Ovary (tissue), 9 donors: ENCODE results near the gene P2RX6. TPM values are rescaled to one million over a fixed set of nuclear protein-coding genes. Genes with fewer than 3 reads are reported as not detected.

Source experiments
- DNase-seq, 5 donors: peaks; one replicate each; pipeline ENCODE4 v3.0.0-alpha.2; 2019 to 2020
- H3K27ac ChIP-seq, 2 donors: fragments of 200-600 bp; one replicate each; pipeline versions ENCODE4 v1.5.1 to v1.8.0; 2019 to 2022
- H3K27me3 ChIP-seq: fragments of 200-600 bp; one replicate; pipeline ENCODE4 v1.8.0; 2022
- H3K36me3 ChIP-seq: fragments of 200-600 bp; sonication (generic); one replicate; pipeline ENCODE4 v1.5.1; 2019
- H3K4me1 ChIP-seq: one replicate; pipeline ENCODE4 v1.8.1; 2013; ENCODE audit warnings: mild to moderate bottlenecking, moderate library complexity; ENCODE audit not compliant: insufficient read depth
- H3K4me3 ChIP-seq: fragments of 200-600 bp; sonication (generic); one replicate; pipeline ENCODE4 v1.5.1; 2017
- H3K9me3 ChIP-seq, 2 donors: fragments of 200-600 bp in 1 of 2; sonication (generic) in 1 of 2; one replicate each; pipeline versions ENCODE4 v1.5.1 to v1.8.1; 2013 to 2019; ENCODE audit warnings: mild to moderate bottlenecking in 1 of 2, moderate library complexity in 1 of 2
- EP300 ChIP-seq: sonication (generic); formaldehyde crosslinking; IDR thresholded peaks from one replicate; pipeline ENCODE4 v1.6.1; 2017; ENCODE audit warnings: antibody characterized with exemption
- POLR2A ChIP-seq: fragments of 450-650 bp; IDR thresholded peaks from one replicate; pipeline ENCODE4 v1.6.1; 2017; ENCODE audit warnings: antibody characterized with exemption, mild to moderate bottlenecking, moderate library complexity
- WGBS, 3 donors: extraction: QIAGEN DNeasy Blood & Tissue Kit in 1 of 3; methylation state at CpG; one replicate each; pipeline versions ENCODE4 v1.1.5 to v1.1.7; 2013 to 2017; 5-methylcytosine and 5-hydroxymethylcytosine counted together
- intact Hi-C, 4 donors: fragments of 100-400 bp; cut with DNase I; formaldehyde crosslinking; loops; one replicate each; pipeline versions ENCODE4 v1.11.0 to v1.15.1; 2022 to 2023
- polyA plus RNA-seq, 2 donors: library from polyadenylated mRNA; stranded (reverse); fragments of 200-250 nt in 1 of 2; fragments of 350-450 nt in 1 of 2; fragmentation: Illumina TruSeq in 1 of 2; extraction: RNeasy Lipid Tissue Mini Kit (QIAGEN cat#74804) in 1 of 2; gene quantifications; one replicate each; pipeline ENCODE4 v1.2.3, GENCODE V29; 2013 to 2014
- total RNA-seq, 7 donors: library from RNA; depleted of rRNA in 2 of 7; stranded (reverse); fragments of >200 nt in 2 of 7; fragmentation: NEBNext Ultra II Directional in 3 of 7; extraction: Animal tissue kit (Norgen Biotek cat#: 25700) in 3 of 7; gene quantifications; one replicate each; pipeline versions ENCODE4 v1.1.0 to v1.2.4, GENCODE V29; 2016 to 2023
- TF ChIP-seq, protein P1 (sequence below), 3 donors: fragments of 450-650 bp in 2 of 3; fragments of 200-600 bp in 1 of 3; IDR thresholded peaks; one replicate each; pipeline versions ENCODE4 v1.5.1 to v1.8.0; 2016 to 2022; ENCODE audit warnings: antibody characterized with exemption in 3 of 3, mild to moderate bottlenecking in 1 of 3
- donor health status: DM: no; HTN: no; CAD: no; lungs with moderate emphysema.
- donor health status: DM: no; HTN: no; CAD: no.
- donor health status: Bipolar disorder and iron deficiency.
- donor health status: DM: yes; HTN: yes; CAD: no.
- donor health status: DM: no; HTN: no; CAD: no.
- donor health status: DM: yes; HTN: yes; CAD: no.

Gene P2RX6
- total and polyA plus RNA-seq, 9 donors = 0.47 to 1.6 (median 1.0) TPM

DNA sequence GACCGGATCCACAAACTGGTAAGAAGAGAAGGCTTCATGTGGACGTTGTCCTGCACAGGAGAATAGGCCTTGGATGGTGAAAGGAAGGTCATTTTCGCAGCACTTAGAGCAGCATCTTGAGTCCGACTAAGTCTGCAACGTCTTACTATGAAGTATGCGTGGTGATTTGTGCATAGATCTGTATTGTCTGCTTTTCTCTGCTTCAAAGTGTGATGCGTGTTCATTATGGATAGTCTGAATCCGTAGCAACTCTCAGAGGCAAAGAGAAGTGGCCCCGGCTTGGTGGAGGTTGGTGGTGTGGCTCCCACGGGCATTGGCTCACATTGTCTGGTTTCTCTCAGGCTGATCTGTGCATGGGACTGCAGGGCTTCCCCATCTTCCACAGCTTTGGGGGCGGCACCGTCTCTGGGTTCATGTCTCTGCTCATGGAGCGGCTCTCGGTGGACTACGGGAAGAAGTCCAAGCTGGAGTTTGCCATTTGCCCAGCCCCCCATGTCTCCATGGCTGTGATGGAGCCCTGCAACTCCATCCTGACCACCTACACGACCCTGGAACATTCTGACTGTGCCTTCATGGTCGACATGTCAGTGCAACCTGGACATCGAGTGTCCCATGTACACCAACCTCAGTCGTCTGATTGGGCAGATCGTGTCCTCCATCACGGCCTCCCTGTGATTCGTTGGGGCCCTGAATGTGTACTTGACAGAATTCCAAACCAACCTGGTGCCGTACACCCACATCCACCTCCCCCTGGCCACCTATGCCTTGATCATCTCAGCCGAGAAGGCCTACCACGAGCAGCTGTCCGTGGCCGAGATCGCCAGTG lies 52.3 kb downstream of the P2RX6 start:
- H3K27me3 ChIP-seq = no peaks in the 10 kb centered on the region
- TF ChIP-seq, protein P1, sequence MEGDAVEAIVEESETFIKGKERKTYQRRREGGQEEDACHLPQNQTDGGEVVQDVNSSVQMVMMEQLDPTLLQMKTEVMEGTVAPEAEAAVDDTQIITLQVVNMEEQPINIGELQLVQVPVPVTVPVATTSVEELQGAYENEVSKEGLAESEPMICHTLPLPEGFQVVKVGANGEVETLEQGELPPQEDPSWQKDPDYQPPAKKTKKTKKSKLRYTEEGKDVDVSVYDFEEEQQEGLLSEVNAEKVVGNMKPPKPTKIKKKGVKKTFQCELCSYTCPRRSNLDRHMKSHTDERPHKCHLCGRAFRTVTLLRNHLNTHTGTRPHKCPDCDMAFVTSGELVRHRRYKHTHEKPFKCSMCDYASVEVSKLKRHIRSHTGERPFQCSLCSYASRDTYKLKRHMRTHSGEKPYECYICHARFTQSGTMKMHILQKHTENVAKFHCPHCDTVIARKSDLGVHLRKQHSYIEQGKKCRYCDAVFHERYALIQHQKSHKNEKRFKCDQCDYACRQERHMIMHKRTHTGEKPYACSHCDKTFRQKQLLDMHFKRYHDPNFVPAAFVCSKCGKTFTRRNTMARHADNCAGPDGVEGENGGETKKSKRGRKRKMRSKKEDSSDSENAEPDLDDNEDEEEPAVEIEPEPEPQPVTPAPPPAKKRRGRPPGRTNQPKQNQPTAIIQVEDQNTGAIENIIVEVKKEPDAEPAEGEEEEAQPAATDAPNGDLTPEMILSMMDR (IDR thresholded peaks at IDR 0.05) = no peak
- WGBS, 3 donors = 87 to 91% (median 90%) methylated on average over 27 to 28 of the region's 28 CpGs
- H3K27ac ChIP-seq = no peak overlapping the region
- H3K4me3 ChIP-seq = no peak overlapping the region
- no peak for DNase-seq
- intact Hi-C loops = no loop called here
- H3K4me1 ChIP-seq = no peaks in the 10 kb centered on the region
- no peaks in the 10 kb centered on the region for H3K9me3 ChIP-seq
- no peaks in the 10 kb centered on the region for H3K36me3 ChIP-seq

DNA sequence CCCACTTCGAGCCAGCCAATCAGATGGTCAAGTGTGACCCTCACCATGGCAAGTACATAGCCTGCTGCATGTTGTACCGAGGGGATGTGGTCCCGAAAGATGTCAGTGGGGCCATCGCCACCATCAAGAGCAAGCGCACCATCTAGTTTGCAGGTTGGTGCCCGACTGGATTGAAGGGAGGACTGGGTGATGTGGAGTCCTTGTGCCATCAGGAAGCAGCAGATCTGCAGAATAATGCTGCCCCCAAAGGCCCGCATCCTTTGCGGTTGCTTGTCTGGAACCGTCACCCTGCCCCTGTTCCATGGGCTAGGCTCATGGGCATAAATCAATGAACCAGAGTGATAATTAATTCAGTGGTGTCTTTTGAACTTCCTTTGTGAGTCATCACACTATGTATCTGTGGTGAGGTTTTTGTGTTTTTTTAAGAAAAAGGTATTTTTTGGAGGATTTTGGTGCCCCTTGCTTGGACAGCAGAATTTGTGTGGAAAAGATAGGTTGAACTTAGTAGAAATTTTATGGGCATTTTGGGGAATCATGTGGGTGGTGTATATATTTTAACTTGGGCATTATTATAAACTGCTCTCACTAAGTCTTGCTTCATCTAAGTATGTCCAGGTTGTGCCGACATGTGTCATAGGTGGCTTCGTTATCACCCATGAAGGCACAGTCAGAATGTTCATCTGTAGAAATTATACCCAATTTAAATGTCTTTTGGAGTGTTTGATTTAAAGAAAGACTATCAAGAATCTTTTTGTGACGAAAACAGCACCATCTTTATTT lies 53.1 kb downstream of the P2RX6 start:
- no peak overlapping the region for H3K4me3 ChIP-seq
- WGBS, 3 donors = 95% methylated on average over 12 of the region's 12 CpGs
- no peak overlapping the region for H3K27ac ChIP-seq
- no peaks in the 10 kb centered on the region for H3K9me3 ChIP-seq
- no peak for TF ChIP-seq POLR2A
- TF ChIP-seq EP300 = no peak
- TF ChIP-seq, protein P1 (IDR thresholded peaks at IDR 0.05) = no peak
- H3K36me3 ChIP-seq = no peaks in the 10 kb centered on the region
- no peaks in the 10 kb centered on the region for H3K27me3 ChIP-seq
- H3K4me1 ChIP-seq = no peaks in the 10 kb centered on the region
- no peak for DNase-seq
- intact Hi-C loops = no loop called here

DNA sequence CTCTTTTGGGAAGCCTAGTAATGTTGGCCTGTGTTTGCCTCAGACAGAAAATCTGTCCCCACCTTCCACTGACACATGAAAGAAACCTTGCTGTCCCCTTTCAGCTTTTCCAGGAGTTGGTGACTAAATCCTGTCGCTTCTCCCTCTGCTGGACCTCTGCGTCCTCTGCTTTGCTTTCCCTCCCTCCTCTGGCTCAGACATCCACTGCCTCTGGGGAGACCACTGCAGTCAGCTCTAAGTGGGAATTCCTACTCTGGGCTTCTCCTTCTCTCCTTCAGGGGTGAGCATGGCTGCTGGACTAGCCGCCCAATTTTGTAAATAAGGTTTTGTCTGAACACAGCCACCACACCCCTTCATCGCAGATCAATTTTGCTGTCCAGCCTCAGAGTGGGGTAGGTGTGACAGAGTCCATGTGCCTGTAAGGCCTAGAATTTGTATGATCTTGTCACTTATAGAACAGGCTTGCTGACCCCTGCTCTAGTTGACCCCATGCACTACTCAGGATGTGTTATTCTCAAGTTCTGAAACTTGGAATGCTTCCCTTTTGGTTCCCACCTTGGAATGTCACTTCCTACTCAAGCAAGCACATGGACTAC lies 53.8 kb downstream of the P2RX6 start:
- no peak for DNase-seq
- intact Hi-C loops = no loop called here
- Histone ChIP-seq H3K36me3 (no peaks in the 10 kb centered on the region), H3K9me3 (no peaks in the 10 kb centered on the region), H3K4me1 (no peaks in the 10 kb centered on the region), H3K4me3 (no peak overlapping the region), H3K27me3 (no peaks in the 10 kb centered on the region), H3K27ac (no peak overlapping the region)
- TF ChIP-seq POLR2A (no peak), EP300 (no peak)
- WGBS, 3 donors = 68 to 74% (median 71%) methylated on average over 4 of the region's 4 CpGs

GRCh38 chr22:21069375-21069774 lies 54.4 kb downstream of the P2RX6 start:
- TF ChIP-seq, protein P1 (IDR thresholded peaks at IDR 0.05) = no peak
- no peak for TF ChIP-seq POLR2A
- no peak for TF ChIP-seq EP300
- WGBS, 3 donors = 59 to 72% (median 65%) methylated on average over 5 of the region's 5 CpGs
- DNase-seq = no peak
- H3K4me1 ChIP-seq = no peaks in the 10 kb centered on the region
- H3K9me3 ChIP-seq = no peaks in the 10 kb centered on the region
- no peak overlapping the region for H3K27ac ChIP-seq
- no peaks in the 10 kb centered on the region for H3K27me3 ChIP-seq
- intact Hi-C loops = no loop called here
- no peak overlapping the region for H3K4me3 ChIP-seq
- no peaks in the 10 kb centered on the region for H3K36me3 ChIP-seq
